Right lobe of liver (tissue), 4 donors: ENCODE measurements around the gene PAK2.

Experiments used
- POLR2A ChIP-seq: fragments of 450-650 bp; IDR thresholded peaks from one replicate; pipeline ENCODE4 v1.6.1; 2017; ENCODE audit warnings: antibody characterized with exemption, mild to moderate bottlenecking
- TF ChIP-seq, protein P1 (sequence below), 4 donors: fragments of 200-600 bp in 3 of 4; fragments of 450-650 bp in 1 of 4; IDR thresholded peaks; one replicate each; pipeline versions ENCODE4 v1.5.1 to v1.8.0; 2016 to 2022; ENCODE audit warnings: antibody characterized with exemption in 4 of 4, mild to moderate bottlenecking in 2 of 4
- donor health status: DM: no; HTN: no; CAD: no.
- donor health status: DM: no; HTN: no; CAD: no.
- donor health status: DM: no; HTN: yes; CAD: no.

DNA sequence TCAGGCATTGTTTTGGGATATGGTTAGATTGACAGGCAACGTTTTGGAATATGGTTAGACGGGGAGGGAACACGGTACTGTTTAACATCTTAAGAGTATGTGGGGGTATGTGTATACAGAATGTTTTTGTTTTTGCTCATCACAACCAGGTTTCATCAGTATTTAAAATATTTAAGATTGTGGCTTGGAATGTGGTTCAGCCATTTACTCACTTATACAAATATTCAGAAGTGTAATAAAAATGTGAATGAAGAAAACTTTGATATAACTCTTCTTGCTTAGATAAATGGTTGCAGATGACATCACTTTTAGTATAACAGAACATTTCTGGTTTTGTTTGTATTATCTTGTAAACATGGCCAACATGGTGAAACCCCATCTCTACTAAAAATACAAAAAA, 3.9 kb upstream of the PAK2 start:
- TF ChIP-seq POLR2A: no peak
- TF ChIP-seq, protein P1, sequence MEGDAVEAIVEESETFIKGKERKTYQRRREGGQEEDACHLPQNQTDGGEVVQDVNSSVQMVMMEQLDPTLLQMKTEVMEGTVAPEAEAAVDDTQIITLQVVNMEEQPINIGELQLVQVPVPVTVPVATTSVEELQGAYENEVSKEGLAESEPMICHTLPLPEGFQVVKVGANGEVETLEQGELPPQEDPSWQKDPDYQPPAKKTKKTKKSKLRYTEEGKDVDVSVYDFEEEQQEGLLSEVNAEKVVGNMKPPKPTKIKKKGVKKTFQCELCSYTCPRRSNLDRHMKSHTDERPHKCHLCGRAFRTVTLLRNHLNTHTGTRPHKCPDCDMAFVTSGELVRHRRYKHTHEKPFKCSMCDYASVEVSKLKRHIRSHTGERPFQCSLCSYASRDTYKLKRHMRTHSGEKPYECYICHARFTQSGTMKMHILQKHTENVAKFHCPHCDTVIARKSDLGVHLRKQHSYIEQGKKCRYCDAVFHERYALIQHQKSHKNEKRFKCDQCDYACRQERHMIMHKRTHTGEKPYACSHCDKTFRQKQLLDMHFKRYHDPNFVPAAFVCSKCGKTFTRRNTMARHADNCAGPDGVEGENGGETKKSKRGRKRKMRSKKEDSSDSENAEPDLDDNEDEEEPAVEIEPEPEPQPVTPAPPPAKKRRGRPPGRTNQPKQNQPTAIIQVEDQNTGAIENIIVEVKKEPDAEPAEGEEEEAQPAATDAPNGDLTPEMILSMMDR (IDR thresholded peaks at IDR 0.05): no peak
